ENCODE data around the gene MRGPRX2. TPM values are rescaled to one million over a fixed set of nuclear protein-coding genes. Genes with fewer than 3 reads are reported as not detected.

The MRGPRX2 gene
- total and polyA plus RNA-seq, 2 experiments from 2014 or later, result not detected

DNA sequence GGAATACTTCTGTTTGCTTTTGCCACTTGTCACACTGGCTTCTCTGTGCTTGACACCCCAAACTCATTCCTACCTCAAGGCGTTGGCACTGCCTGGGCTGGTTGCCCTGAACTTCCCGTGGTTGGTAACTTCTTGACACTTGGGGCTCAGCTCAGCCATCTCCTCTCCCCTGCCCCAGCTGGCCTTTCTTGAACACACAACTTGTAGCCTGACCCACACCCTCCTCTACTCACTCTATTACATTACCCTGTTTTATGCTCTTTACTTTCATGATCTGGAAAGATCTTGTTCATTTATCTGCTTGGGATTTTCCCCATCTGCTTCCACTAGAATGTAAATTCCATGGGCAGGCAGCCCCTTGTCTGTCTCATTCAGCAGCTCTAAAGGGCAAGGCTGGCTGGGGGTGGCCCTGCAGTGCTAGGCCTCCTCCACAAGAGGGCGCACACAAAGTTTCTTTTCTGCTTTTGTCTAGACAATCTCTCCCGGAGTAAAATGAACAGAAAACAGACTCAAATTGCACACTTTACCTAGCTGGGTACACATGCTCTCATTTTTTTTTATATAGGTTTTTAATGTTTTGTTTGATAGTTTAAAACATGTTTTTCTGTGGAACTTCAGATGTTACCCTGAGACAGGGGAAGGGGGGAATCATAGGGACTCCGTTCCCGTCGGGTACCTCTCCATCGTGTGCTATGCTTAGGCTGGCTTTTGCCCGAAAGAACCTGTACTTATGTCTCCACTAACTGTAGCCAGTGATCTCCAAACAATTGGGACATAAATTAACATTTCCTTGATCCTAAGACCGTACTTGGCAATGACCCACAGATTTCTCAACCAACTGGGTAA, 16.4 kb upstream of the MRGPRX2 start:
- H2AFZ ChIP-seq, result 0 out of 2 replicates have a peak overlapping the region, but pooled peaks have one; percentile 11
- ATAC-seq, result peak; percentile 58
- no peaks in the 10 kb centered on the region for H3K79me2 ChIP-seq (replicated peaks; ENCODE audit: insufficient read depth)

GRCh38 chr11:19075636-19076035, 15.1 kb upstream of the MRGPRX2 start:
- Histone ChIP-seq H3K36me3 (ENCODE audit: insufficient read depth) (no peaks in the 10 kb centered on the region), H3K4me1 (ENCODE audit: insufficient read depth) (peaks cover 17% of the 10 kb centered on the region), H3K27me3 (ENCODE audit: insufficient read depth) (no peaks in the 10 kb centered on the region), H3K9me2 (ENCODE audit: insufficient read depth) (no peaks in the 10 kb centered on the region), H3K4me2 (no peak overlapping the region), H3F3A (replicated peaks; ENCODE audit: low read depth) (0 out of 2 replicates have a peak, but pooled peaks cover 4% of the 10 kb centered on the region), H2AFZ (no peak overlapping the region), H3K4me3 (no peak overlapping the region), H3K79me2 (replicated peaks; ENCODE audit: insufficient read depth) (no peaks in the 10 kb centered on the region), H3K27ac (ENCODE audit: low read depth) (no peak overlapping the region), H4K20me1 (replicated peaks; ENCODE audit: insufficient read depth) (no peaks in the 10 kb centered on the region)
- Mint-ChIP-seq H3K4me1 (peaks cover 33% of the 10 kb centered on the region), H3K9me3 (no peaks in the 10 kb centered on the region), H3K36me3 (ENCODE audit: low read depth) (no peaks in the 10 kb centered on the region), H3K27ac (no peak overlapping the region), H3K27me3 (ENCODE audit: insufficient read depth, low read depth, poor library complexity) (peaks cover 10% of the 10 kb centered on the region), H3K4me3 (no peak overlapping the region)
- no peak for DNase-seq (ENCODE audit: low spot score)
- ATAC-seq, result no peak
- TF ChIP-seq ZNF331 (CRISPR knock-in tag; IDR thresholded peaks at IDR 0.05; ENCODE audit: low read depth), result no peak
- no peak for TF ChIP-seq ETS1 (IDR thresholded peaks at IDR 0.05)
- no peak for TF ChIP-seq ZNF462 (CRISPR knock-in tag; IDR thresholded peaks at IDR 0.05)
- TF ChIP-seq JUNB (IDR thresholded peaks at IDR 0.05; ENCODE audit: unreplicated experiment), result no peak

More for the DNA sequence above, 16.4 kb upstream of the MRGPRX2 start:
- Histone ChIP-seq H4K20me1 (replicated peaks; ENCODE audit: insufficient read depth) (no peaks in the 10 kb centered on the region), H3K4me3 (no peak overlapping the region), H3K4me2 (no peak overlapping the region), H3K27me3 (ENCODE audit: insufficient read depth) (no peaks in the 10 kb centered on the region), H3K27ac (ENCODE audit: low read depth) (no peak overlapping the region), H3K9me2 (ENCODE audit: insufficient read depth) (no peaks in the 10 kb centered on the region), H3F3A (replicated peaks; ENCODE audit: low read depth) (0 out of 2 replicates have a peak, but pooled peaks cover 4% of the 10 kb centered on the region), H3K36me3 (ENCODE audit: insufficient read depth) (no peaks in the 10 kb centered on the region), H3K4me1 (ENCODE audit: insufficient read depth) (peaks cover 17% of the 10 kb centered on the region)
- Mint-ChIP-seq H3K36me3 (ENCODE audit: low read depth) (no peaks in the 10 kb centered on the region), H3K27me3 (ENCODE audit: insufficient read depth, low read depth, poor library complexity) (peaks cover 8% of the 10 kb centered on the region), H3K9me3 (no peaks in the 10 kb centered on the region), H3K27ac (no peak overlapping the region), H3K4me3 (no peak overlapping the region), H3K4me1 (peaks cover 28% of the 10 kb centered on the region)
- peak; percentile 69 for DNase-seq (ENCODE audit: low spot score)
- TF ChIP-seq, protein P1, sequence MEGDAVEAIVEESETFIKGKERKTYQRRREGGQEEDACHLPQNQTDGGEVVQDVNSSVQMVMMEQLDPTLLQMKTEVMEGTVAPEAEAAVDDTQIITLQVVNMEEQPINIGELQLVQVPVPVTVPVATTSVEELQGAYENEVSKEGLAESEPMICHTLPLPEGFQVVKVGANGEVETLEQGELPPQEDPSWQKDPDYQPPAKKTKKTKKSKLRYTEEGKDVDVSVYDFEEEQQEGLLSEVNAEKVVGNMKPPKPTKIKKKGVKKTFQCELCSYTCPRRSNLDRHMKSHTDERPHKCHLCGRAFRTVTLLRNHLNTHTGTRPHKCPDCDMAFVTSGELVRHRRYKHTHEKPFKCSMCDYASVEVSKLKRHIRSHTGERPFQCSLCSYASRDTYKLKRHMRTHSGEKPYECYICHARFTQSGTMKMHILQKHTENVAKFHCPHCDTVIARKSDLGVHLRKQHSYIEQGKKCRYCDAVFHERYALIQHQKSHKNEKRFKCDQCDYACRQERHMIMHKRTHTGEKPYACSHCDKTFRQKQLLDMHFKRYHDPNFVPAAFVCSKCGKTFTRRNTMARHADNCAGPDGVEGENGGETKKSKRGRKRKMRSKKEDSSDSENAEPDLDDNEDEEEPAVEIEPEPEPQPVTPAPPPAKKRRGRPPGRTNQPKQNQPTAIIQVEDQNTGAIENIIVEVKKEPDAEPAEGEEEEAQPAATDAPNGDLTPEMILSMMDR (conservative IDR thresholded peaks at IDR 0.05; ENCODE audit: low read depth in 2 of 2), result peak; percentile 80 to 98
- TF ChIP-seq EZH2 (IDR thresholded peaks at IDR 0.05; ENCODE audit: low read depth, unreplicated experiment), result no peak
